Dendritic cell treated with granulocyte-macrophage colony-stimulating factor and Interleukin-4, amounts not matched to agents 40 ng/mL and 50 ng/mL, for 4 days (primary cell): Measurements from ENCODE around the gene LTBR.

Source experiments
- H3K27ac Mint-ChIP-seq: one replicate; pipeline ENCODE4 v1.8.0; 2022; ENCODE audit warnings: mild to moderate bottlenecking, mixed read lengths
- H3K27me3 Mint-ChIP-seq: one replicate; pipeline ENCODE4 v1.8.0; 2022; ENCODE audit warnings: mild to moderate bottlenecking, mixed read lengths
- H3K36me3 Mint-ChIP-seq: one replicate; pipeline ENCODE4 v1.8.0; 2022; ENCODE audit warnings: low read depth, mixed read lengths
- H3K4me1 Mint-ChIP-seq: one replicate; pipeline ENCODE4 v1.8.0; 2022; ENCODE audit warnings: low read depth, mixed read lengths
- H3K4me3 Mint-ChIP-seq: one replicate; pipeline ENCODE4 v1.8.0; 2022; ENCODE audit warnings: mild to moderate bottlenecking, moderate library complexity, mixed read lengths
- H3K9me3 Mint-ChIP-seq: one replicate; pipeline ENCODE4 v1.8.0; 2022; ENCODE audit warnings: mixed read lengths
- intact Hi-C: fragments of 100-400 bp; cut with micrococcal nuclease; formaldehyde crosslinking; loops from one replicate; pipeline ENCODE4 v1.15.0; 2022

LTBR gene

GRCh38 chr12:6394398-6394797 is 10.4 kb downstream of the LTBR start:
- Mint-ChIP-seq H3K36me3 (peaks cover 44% of the 10 kb centered on the region), H3K27ac (peak overlapping the region; percentile 69), H3K9me3 (no peaks in the 10 kb centered on the region), H3K27me3 (no peaks in the 10 kb centered on the region), H3K4me1 (peaks cover 57% of the 10 kb centered on the region), H3K4me3 (no peak overlapping the region)
- intact Hi-C loops: no loop called here

GRCh38 chr12:6396031-6396430 is 12.1 kb downstream of the LTBR start:
- Mint-ChIP-seq H3K9me3 (no peaks in the 10 kb centered on the region), H3K4me1 (peaks cover 43% of the 10 kb centered on the region), H3K27me3 (no peaks in the 10 kb centered on the region), H3K36me3 (peaks cover 28% of the 10 kb centered on the region), H3K27ac (peak overlapping the region; percentile 10), H3K4me3 (no peak overlapping the region)
- intact Hi-C loops: no loop called here

- intact Hi-C loops: no loop called here
- Mint-ChIP-seq H3K4me3 (no peak overlapping the region), H3K9me3 (no peaks in the 10 kb centered on the region), H3K27ac (no peak overlapping the region), H3K36me3 (peaks cover 11% of the 10 kb centered on the region), H3K4me1 (peaks cover 8% of the 10 kb centered on the region), H3K27me3 (no peaks in the 10 kb centered on the region)
Measured at GRCh38 chr12:6399884-6400644, 16.1 kb downstream of the LTBR start.

- no peaks in the 10 kb centered on the region for H3K36me3 Mint-ChIP-seq
Measured at GRCh38 chr12:6404390-6404789, 20.4 kb downstream of the LTBR start.

GRCh38 chr12:6405963-6406362 is 22.0 kb downstream of the LTBR start:
- H3K9me3 Mint-ChIP-seq: peaks cover 9% of the 10 kb centered on the region
- no peak overlapping the region for H3K4me3 Mint-ChIP-seq
- no peaks in the 10 kb centered on the region for H3K36me3 Mint-ChIP-seq
- H3K27ac Mint-ChIP-seq: no peak overlapping the region
- H3K4me1 Mint-ChIP-seq: peaks cover 2% of the 10 kb centered on the region
- H3K27me3 Mint-ChIP-seq: no peaks in the 10 kb centered on the region
- intact Hi-C loops: no loop called here

More at GRCh38 chr12:6404390-6404789, 20.4 kb downstream of the LTBR start:
- no peak overlapping the region for H3K4me3 Mint-ChIP-seq
- no peaks in the 10 kb centered on the region for H3K27me3 Mint-ChIP-seq
- no peak overlapping the region for H3K27ac Mint-ChIP-seq
- intact Hi-C loops: no loop called here
- H3K4me1 Mint-ChIP-seq: no peaks in the 10 kb centered on the region
- H3K9me3 Mint-ChIP-seq: peaks cover 6% of the 10 kb centered on the region

- H3K4me1 Mint-ChIP-seq: peaks cover 5% of the 10 kb centered on the region
- no peak overlapping the region for H3K27ac Mint-ChIP-seq
- no peak overlapping the region for H3K4me3 Mint-ChIP-seq
- H3K36me3 Mint-ChIP-seq: no peaks in the 10 kb centered on the region
- intact Hi-C loops: no loop called here
- peaks cover 9% of the 10 kb centered on the region for H3K9me3 Mint-ChIP-seq
- no peaks in the 10 kb centered on the region for H3K27me3 Mint-ChIP-seq
Measured at GRCh38 chr12:6407236-6407954, 23.4 kb downstream of the LTBR start.

- Mint-ChIP-seq H3K27me3 (no peaks in the 10 kb centered on the region), H3K9me3 (no peaks in the 10 kb centered on the region), H3K27ac (peak overlapping the region; percentile 64), H3K36me3 (no peaks in the 10 kb centered on the region), H3K4me1 (peaks cover 24% of the 10 kb centered on the region), H3K4me3 (peak overlapping the region; percentile 57)
- intact Hi-C loops: no loop called here
Measured at GRCh38 chr12:6416596-6416995, 32.6 kb downstream of the LTBR start.

GRCh38 chr12:6418796-6419195 is 34.8 kb downstream of the LTBR start:
- Mint-ChIP-seq H3K36me3 (no peaks in the 10 kb centered on the region), H3K9me3 (no peaks in the 10 kb centered on the region)
- intact Hi-C loops: no loop called here

GRCh38 chr12:6420364-6420763 is 36.4 kb downstream of the LTBR start:
- no peaks in the 10 kb centered on the region for H3K27me3 Mint-ChIP-seq
- intact Hi-C loops: no loop called here
- peaks cover 19% of the 10 kb centered on the region for H3K4me1 Mint-ChIP-seq
- no peaks in the 10 kb centered on the region for H3K36me3 Mint-ChIP-seq
- H3K27ac Mint-ChIP-seq: no peak overlapping the region
- H3K4me3 Mint-ChIP-seq: no peak overlapping the region
- no peaks in the 10 kb centered on the region for H3K9me3 Mint-ChIP-seq

More at GRCh38 chr12:6418796-6419195, 34.8 kb downstream of the LTBR start:
- Mint-ChIP-seq H3K27me3 (no peaks in the 10 kb centered on the region), H3K4me3 (no peak overlapping the region), H3K4me1 (peaks cover 26% of the 10 kb centered on the region), H3K27ac (no peak overlapping the region)

GRCh38 chr12:6423267-6424007 is 39.5 kb downstream of the LTBR start:
- Mint-ChIP-seq H3K4me3 (no peak overlapping the region), H3K27me3 (no peaks in the 10 kb centered on the region), H3K27ac (no peak overlapping the region), H3K9me3 (no peaks in the 10 kb centered on the region), H3K4me1 (peaks cover 25% of the 10 kb centered on the region), H3K36me3 (no peaks in the 10 kb centered on the region)
- intact Hi-C loops: loop anchor here (1.0 to 2.0 kb wide), 2 partner anchors 42 to 115 kb away; no protein-coding TSS in a partner anchor

GRCh38 chr12:6424008-6424347 is 40.0 kb downstream of the LTBR start:
- Mint-ChIP-seq H3K4me1 (peaks cover 25% of the 10 kb centered on the region), H3K27me3 (no peaks in the 10 kb centered on the region), H3K27ac (no peak overlapping the region), H3K9me3 (no peaks in the 10 kb centered on the region), H3K4me3 (no peak overlapping the region), H3K36me3 (no peaks in the 10 kb centered on the region)
- intact Hi-C loops: no loop called here

GRCh38 chr12:6424866-6425265 is 40.9 kb downstream of the LTBR start:
- H3K27me3 Mint-ChIP-seq: no peaks in the 10 kb centered on the region
- no peak overlapping the region for H3K27ac Mint-ChIP-seq
- no peaks in the 10 kb centered on the region for H3K9me3 Mint-ChIP-seq
- peaks cover 25% of the 10 kb centered on the region for H3K4me1 Mint-ChIP-seq
- no peak overlapping the region for H3K4me3 Mint-ChIP-seq
- intact Hi-C loops: no loop called here
- H3K36me3 Mint-ChIP-seq: no peaks in the 10 kb centered on the region

- H3K27ac Mint-ChIP-seq: peak overlapping the region; percentile 57
- intact Hi-C loops: no loop called here
- no peaks in the 10 kb centered on the region for H3K9me3 Mint-ChIP-seq
- H3K36me3 Mint-ChIP-seq: no peaks in the 10 kb centered on the region
- H3K4me1 Mint-ChIP-seq: peaks cover 35% of the 10 kb centered on the region
- H3K4me3 Mint-ChIP-seq: peak overlapping the region; percentile 5
- H3K27me3 Mint-ChIP-seq: no peaks in the 10 kb centered on the region
Measured at GRCh38 chr12:6425590-6426531, 41.9 kb downstream of the LTBR start.
